ENCODE measurements around the gene FXYD6.
A peak's percentile ranks its signal among the peaks of the same experiment; 100 is the strongest.

The FXYD6 gene

GRCh38 chr11:117827521-117828511 is 48.6 kb downstream of the FXYD6 start:
- DNase-seq, result no peak

DNA sequence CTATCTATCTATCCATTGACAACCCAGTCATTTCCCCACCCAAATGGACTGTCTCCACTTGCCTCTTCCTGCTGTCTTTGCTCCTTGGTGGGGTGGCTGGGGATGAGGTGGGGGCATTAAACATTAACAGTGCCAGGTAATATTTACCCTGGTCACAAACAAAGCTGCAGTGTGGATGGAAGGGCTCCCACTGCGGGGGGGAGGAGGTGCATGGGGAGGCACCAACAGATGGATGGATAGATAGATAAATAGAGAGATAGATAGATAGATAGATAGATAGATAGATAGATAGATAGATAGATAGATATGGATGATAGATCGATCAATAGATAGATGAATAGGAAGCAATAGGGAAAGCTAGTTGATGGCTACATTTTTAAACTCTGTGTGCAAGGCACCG is 49.6 kb downstream of the FXYD6 start:
- no peak for DNase-seq

DNA sequence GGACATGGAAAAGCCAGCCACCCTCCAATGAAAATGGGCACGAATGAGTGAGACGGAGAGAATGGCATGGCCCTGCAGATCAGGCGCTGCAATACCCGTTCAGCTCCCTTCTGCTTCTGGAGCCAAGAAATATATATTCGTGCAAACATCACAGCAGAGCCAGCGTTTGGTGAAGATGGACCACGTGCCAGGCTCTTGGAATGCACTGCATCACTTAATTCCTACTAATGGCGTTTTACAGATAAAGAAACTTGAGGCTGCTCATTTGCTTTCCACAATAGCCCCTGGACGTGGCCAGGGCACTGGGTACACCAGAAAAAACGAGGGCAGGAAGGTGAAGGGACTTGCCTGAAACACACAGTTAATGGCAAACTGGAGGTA is 50.3 kb downstream of the FXYD6 start:
- DNase-seq, result no peak

DNA sequence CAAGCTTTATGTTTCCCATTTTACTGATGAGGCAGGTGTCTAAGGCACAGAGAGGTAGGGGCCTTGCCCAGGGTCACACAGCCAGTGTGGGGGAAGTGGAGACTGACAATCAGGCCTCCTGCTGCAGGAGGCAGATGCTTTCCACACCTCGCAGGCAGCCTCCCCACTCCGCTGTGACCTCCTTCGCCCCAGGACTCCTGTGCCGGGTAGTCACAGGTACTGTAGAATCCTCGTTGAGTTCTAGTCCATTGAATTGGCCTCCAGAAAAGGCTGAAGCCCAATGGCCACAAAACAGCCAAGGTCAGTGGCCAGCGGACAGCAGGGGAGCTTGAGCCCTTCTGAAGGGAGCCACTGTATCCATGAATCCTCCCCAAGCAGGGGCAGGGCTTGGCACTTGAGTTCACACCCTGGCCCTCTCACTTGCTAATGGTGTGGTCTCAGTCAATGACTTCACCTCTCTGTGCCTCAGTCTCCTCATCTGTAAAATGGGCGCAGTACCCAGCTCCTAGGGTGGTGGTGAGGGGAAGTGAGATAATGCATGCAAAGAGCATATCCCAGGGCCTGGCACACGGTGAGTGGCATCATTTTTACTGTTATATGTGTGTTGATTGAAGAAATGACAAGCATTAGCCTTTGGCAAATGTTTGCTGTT is 50.8 kb downstream of the FXYD6 start:
- no peak for DNase-seq

DNA sequence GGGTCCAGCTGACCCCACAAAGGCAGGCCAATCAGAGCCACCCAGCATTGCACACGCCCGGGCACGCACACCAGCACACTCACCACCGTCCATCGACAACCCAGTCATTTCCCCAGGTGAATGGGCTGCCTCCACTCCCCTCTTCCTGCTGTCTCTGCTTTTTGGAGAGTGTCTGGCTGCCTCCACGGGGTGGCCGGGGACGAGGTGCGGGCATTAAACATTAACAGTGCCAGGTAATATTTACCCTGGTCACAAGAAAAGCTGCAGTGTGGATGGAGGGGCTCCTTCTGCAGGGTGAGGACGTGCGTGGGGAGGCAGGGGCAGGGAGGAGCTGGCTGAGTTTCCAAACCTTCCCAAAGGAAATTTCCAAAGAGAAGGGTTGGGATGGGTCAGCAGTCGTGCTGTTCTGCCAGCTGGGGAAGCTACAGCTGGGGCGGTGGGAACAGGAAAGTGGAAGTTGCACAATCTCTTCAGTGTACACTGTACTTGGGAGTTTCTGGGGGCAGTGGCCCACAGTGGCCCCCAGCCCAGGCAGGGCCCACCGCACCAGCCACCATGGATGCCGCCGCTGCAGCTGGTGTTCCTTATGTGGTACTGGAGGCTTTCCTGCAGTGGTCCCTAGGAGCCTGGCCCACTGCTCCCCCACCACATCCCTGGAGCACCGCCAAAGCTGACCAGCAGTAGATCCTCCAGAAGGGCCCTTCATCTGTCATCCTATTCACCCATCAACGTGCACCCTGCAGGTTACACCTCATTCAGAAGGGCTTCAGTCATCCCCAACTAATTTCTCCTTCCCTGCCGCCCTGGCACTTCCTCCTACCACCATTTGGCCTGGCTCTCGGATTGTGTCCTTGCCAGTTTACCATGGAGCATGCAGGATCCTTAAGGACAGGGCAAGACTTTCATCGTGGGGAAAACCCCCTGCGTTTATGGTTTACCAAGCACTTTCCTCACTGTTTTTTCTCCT is 51.6 kb downstream of the FXYD6 start, which contains the start of gene FXYD2:
Gene FXYD2, minus strand, starts transcription at position 174 of the 967 bp plus-strand sequence. Its CDS starts 66 bp downstream, at position 108.
- no peak for DNase-seq

- DNase-seq, result no peak
Measured at GRCh38 chr11:117823946-117824420, 52.5 kb downstream of the FXYD6 start.

DNA sequence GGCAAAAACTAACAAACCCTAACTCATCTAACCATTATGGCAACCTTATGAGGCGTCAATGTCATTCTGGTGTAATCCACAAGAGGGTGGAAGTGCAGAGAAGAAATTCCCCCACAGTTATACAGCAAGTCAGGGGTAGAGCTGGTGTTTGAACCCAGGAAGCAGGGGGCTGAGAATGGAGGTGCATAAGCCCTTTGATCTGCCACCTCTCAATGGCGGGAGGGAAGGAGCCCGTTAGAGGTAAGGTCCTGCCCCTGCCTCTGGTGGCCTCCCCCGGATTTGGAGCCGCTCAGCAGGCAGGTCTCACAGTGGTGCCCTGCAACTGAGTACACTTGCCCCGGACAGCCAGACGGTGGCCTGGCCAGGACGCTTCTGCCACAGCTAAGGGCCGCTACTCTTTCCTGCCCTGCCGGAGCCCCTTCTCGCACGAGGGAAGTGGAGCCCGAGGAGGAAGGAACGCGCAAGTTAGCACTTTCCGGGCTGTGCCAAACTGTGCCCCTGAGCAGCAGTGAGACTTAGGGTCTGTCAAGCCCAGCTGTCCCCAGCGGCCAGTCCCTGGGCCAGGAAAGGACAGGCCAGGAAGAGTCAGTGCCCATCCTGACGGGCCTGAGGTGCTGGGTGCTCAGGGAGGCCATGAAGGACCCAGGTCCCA is 53.0 kb downstream of the FXYD6 start:
- DNase-seq, result no peak

- DNase-seq, result no peak
Measured at GRCh38 chr11:117822074-117823033, 54.1 kb downstream of the FXYD6 start.

DNA sequence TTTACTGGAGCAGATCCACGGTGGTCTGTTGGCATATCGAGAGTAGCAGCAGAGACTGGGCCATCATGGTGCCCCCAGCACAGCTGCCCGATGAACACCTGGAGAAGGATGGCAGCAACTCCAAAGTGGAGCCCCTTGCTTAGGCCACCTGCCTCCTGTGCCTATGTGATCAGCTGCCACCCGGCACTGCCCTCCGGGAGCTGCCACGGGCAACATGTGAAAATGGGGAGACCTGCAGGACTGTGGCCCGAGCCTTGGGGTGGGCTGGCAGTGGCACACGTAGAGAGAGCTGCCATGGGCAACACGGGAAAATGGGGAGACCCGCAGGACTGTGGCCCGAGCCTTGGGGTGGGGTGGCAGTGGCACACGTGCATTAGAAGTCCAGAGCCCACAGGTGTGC is 55.0 kb downstream of the FXYD6 start:
- DNase-seq, result no peak

DNA sequence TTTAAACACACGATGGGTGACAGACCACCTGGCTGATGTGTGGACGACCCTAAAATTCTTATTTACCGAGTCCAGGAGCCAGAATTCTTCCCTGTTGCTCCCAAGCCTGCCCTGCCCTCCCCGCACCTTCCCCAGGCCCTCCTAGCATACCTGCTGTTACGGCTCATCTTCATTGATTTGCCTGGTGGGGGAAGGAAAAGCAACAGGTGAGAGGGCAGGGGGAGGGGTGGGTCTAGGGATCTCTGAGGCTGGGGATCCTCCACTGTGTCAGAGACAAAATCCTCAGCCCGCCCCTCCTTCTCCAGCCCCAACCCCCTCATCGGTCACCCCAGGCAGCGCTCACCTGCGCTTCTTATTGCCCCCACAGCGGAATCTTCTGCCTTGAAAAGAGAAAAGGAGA is 55.9 kb downstream of the FXYD6 start:
- DNase-seq, result no peak

GRCh38 chr11:117820071-117820470 is 56.4 kb downstream of the FXYD6 start:
- DNase-seq, result no peak

- DNase-seq, result peak; percentile 49
Measured at GRCh38 chr11:117819096-117820040, 57.1 kb downstream of the FXYD6 start.

DNA sequence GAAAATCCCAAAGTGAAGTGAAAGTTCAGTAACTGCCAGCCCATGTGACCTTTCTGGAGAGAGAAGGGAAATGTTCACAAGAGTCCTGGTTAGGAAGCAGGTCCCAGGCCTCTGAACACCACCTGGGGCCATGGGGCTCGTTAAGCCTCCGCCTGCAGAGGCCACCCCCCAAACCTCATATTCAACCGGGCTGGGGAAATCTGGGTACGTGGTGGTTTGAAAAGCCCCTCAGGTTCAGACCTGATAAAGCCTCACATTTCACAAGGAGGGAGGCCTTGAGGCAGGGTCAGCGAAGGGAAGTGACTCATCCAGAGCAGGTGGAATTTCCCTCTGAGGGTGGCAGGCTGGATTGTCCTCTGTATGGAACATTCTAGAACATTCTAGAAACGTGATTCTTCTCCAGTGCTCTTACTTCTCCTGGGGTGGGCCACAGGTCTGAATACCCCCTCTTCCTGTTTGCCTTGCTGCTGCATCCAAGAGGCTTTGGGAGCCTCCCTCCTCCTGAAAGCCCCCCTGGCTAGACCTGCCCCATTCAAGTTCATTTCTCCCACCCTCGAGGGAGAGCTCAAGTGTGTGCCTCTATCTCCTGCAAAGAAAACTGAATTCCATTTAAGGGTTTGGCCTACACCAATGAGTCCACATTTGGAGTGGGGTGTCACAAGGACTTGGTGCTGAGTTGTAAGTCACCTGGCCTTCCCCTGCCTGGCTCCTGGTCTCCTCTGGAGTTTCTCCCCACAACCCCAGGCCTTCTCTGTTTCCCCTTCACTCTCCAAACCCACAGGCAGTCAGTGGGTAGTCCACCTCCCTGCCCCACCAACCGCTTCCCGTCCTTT is 58.2 kb downstream of the FXYD6 start:
- DNase-seq, result no peak

- DNase-seq, result peak; percentile 48
Measured at GRCh38 chr11:117817368-117818040, 59.0 kb downstream of the FXYD6 start.

GRCh38 chr11:117816846-117817367 is 59.6 kb downstream of the FXYD6 start:
- no peak for DNase-seq

- no peak for DNase-seq
Measured at GRCh38 chr11:117816151-117816741, 60.2 kb downstream of the FXYD6 start.

DNA sequence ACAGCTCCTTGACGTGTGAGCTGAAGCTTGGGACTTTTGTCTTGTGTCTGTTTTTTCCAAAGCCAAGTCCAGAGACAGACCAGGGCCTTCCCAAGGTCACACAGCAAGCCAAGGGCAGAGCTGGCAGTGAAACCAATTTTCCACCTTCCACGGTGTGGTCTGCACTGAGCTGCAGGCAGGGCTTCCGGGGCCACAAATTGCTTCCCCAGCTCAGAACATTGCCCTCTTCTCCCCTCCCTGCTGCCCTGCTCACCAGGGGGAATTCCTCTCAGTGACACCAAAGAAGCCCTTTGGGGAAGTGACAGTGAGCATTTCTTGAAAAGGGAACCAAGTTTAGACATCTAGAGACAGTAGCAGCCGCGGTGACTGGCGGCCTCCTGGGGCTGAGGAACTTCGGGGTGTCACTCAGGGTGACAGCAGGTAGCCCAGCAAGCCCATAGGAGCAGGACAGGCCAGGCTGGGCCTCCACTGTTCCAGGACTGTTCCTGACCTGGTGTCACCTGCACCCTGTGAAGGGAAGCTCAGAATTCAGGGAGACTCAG is 61.1 kb downstream of the FXYD6 start:
- DNase-seq, result no peak

All from NCI-H446 treated with DMSO at 0.1 percent for 48 hours (cell line).